Activated CD8-positive, alpha-beta memory T cell treated with anti-CD3 and anti-CD28 coated beads, Interleukin-2, amount 10 ng/mL, durations not matched to agents 7 days and 5 days (primary cell): ENCODE results near the gene ADRA2C. TPM values are rescaled to one million over a fixed set of nuclear protein-coding genes. Genes with fewer than 3 reads are reported as not detected.
"Not testable (repeated sequence)": the region's sequence is repeated elsewhere in the genome, so short reads cannot be mapped to it uniquely, and the experiment has no call there.

Source experiments
- ATAC-seq: fragments of 150-1000 bp; cut with Tn5 transposase; one replicate; pipeline ENCODE4 v1.10.0; 2021; ENCODE audit warnings: moderate library complexity
- CTCF ChIA-PET: fragments of 350-600 bp; sonication (Branson Sonifier 250); formaldehyde crosslinking; loops from one replicate; lab custom pipeline; 2021; ENCODE audit warnings: antibody characterized with exemption; lab: Charles Lee
- DNase-seq: peaks from one replicate; pipeline ENCODE4 v3.0.0-alpha.2; 2020
- H3K27ac Mint-ChIP-seq: one replicate; pipeline ENCODE4 v1.8.0; 2021; ENCODE audit warnings: mild to moderate bottlenecking, mixed read lengths
- H3K27me3 Mint-ChIP-seq: one replicate; pipeline ENCODE4 v1.8.0; 2021; ENCODE audit warnings: mixed read lengths
- H3K36me3 Mint-ChIP-seq: one replicate; pipeline ENCODE4 v1.8.0; 2021; ENCODE audit warnings: mild to moderate bottlenecking, mixed read lengths
- H3K4me1 Mint-ChIP-seq: one replicate; pipeline ENCODE4 v1.8.0; 2021; ENCODE audit warnings: mixed read lengths
- H3K4me3 Mint-ChIP-seq: one replicate; pipeline ENCODE4 v1.8.0; 2021; ENCODE audit warnings: mild to moderate bottlenecking, moderate library complexity, mixed read lengths
- H3K9me3 Mint-ChIP-seq: one replicate; pipeline ENCODE4 v1.8.0; 2022; ENCODE audit warnings: low read depth, mixed read lengths
- total RNA-seq, 2 experiments: library from RNA; stranded (reverse); gene quantifications; one replicate each; pipeline ENCODE4 v1.2.3, GENCODE V29; 2021

The ADRA2C gene
- total RNA-seq, 2 experiments from 2014 or later = not detected

DNA sequence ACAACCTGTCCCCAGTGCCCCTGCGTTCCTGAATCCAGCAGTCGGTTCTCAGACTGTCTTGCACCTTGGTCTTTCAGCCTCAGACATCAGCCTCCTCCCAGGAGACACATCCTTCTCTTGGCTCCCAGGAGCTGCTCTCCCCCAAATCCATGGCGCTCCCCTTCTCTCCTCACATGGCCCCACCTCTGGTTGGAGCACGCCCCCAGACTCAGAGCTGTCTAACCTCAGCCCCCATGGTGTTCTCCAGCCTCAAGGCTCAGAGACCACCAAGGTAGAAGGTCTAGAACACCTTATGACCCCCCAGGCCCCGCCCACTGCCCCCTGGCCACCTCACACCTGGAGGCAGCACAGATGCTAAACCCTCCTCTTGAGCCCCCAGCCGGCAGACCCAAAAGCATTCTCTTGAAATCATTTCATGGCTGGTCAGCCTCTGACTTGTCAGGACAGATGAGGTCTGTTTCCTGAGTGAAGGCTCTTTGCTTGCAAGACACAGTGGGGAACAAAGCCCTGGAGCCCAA, 47.9 kb downstream of the ADRA2C start:
- Mint-ChIP-seq H3K9me3 (no peaks in the 10 kb centered on the region), H3K36me3 (no peaks in the 10 kb centered on the region), H3K27me3 (no peaks in the 10 kb centered on the region), H3K4me3 (no peak overlapping the region), H3K4me1 (no peaks in the 10 kb centered on the region), H3K27ac (no peak overlapping the region)
- DNase-seq (no peak), ATAC-seq (no peak)
- CTCF ChIA-PET = no interaction called here

DNA sequence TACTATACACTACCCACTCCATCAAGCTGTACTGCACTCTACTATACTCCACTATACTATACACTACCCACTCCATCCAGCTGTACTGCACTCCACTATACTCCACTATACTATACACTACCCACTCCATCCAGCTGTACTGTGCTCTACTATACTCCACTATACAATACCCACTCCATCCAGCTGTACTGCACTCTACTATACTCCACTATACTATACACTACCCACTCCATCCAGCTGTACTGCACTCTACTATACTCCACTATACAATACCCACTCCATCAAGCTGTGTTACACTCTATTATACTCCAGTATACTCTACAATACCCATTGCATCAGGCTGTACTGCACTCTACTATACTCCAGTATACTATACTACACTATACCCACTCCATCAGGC, 48.7 kb downstream of the ADRA2C start:
- H3K27me3 Mint-ChIP-seq, H3K36me3 Mint-ChIP-seq, H3K9me3 Mint-ChIP-seq, H3K27ac Mint-ChIP-seq, H3K4me3 Mint-ChIP-seq, DNase-seq, H3K4me1 Mint-ChIP-seq, CTCF ChIA-PET, ATAC-seq: not testable (repeated sequence)

DNA sequence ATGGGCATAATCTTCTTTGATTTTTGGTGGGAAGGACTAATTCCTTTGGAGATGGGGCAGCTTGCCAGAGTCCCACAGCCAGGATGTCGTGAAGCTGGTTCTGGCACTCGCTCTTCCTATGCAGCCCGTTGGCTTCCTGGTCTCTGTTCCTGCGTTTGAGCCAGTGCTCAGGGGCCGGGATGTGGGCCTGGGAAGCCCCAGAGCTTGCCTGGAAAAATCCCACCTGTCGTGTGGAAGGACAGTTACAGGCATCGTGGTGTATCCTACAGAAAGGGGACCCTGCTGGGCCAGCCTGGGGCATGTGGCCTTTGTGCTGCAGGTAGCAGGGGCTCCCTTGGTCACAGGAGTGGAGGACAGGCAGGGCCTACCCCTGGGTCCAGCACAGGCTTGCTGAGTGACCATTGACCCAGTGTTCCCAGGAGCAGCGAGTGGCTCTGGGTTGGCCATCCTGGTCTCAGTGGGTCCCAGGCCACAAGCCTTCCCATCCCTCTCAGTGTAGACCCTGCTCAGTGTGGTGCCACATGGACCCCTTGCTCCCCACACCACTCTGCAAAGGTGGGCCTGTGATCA, 50.2 kb downstream of the ADRA2C start:
- H3K36me3 Mint-ChIP-seq = no peaks in the 10 kb centered on the region
- no peak for ATAC-seq
- CTCF ChIA-PET = no interaction called here
- no peaks in the 10 kb centered on the region for H3K27me3 Mint-ChIP-seq
- H3K27ac Mint-ChIP-seq = no peak overlapping the region
- no peak overlapping the region for H3K4me3 Mint-ChIP-seq
- no peaks in the 10 kb centered on the region for H3K4me1 Mint-ChIP-seq
- DNase-seq = no peak
- no peaks in the 10 kb centered on the region for H3K9me3 Mint-ChIP-seq

DNA sequence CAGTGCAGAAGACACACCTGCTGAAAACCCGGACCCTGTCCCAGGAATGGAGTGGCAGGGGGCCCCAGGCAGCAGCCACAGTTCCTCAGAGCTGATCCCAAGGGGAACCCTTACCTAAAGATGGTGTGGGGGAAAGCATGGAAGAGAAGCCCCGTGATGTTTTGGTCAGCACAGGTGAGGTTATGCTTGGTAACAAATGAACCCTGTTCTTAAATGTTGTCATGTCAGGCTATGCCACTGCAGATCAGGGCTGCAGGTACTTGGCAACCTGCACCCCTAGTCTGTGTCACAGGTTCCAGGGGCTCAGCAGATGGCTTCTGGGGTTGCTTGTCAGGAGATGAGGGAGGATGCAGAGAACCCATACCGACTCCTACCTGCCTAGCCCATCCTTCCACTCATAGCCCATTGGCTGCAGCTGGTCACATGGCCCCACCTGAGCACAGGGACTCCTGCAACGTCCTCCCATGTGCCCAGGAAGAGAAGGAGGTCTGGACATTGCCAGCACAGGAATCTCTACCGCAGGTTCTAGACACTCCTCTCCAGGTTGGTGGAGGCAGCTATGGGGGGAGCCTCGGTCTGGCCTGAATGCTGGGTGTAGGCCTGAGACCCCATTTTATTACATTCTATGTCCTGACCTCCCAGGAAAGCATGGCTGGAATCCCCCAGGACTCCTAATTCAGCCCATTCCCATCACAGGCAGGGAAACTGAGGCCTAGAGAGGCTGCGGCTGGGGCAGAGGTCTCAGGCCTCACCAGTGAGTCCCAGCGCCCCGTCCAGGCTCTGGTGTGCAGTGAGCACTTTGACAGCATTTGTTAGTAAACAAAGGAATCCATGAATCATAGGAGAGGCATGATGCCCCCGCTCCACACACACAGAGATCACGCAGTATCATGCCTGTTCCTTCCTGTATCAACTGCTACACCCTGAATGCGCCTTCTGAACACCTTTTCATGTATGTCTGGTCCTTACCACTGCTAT, 51.1 kb downstream of the ADRA2C start:
- no peak overlapping the region for H3K27ac Mint-ChIP-seq
- H3K27me3 Mint-ChIP-seq = no peaks in the 10 kb centered on the region
- no peaks in the 10 kb centered on the region for H3K36me3 Mint-ChIP-seq
- no peaks in the 10 kb centered on the region for H3K9me3 Mint-ChIP-seq
- ATAC-seq = no peak
- CTCF ChIA-PET = no interaction called here
- H3K4me3 Mint-ChIP-seq = no peak overlapping the region
- no peak for DNase-seq
- no peaks in the 10 kb centered on the region for H3K4me1 Mint-ChIP-seq

Other genes with a start within 250 kb of the ADRA2C start
- gene LRPAP1, start 234.0 kb upstream of the ADRA2C start, total RNA-seq = 10 to 100 TPM; 77.2 to 87.6 TPM